Measurements from ENCODE around the gene SPRED2. TPM values are rescaled to one million over a fixed set of nuclear protein-coding genes. Genes with fewer than 3 reads are reported as not detected.

SPRED2 gene
- total RNA-seq, 2 donors from 2014 or later = 3.1 to 4.3 TPM

GRCh38 chr2:65402323-65402722 lies 30.1 kb downstream of the SPRED2 start:
- ATAC-seq (replicated peaks in 1 of 2) (no peak), DNase-seq (no peak)
- Mint-ChIP-seq H3K4me1 (ENCODE audit: low read depth) (peaks cover 32% of the 10 kb centered on the region), H3K9me3 (peaks cover 0 to 1% of the 10 kb centered on the region in 2 donors), H3K27me3 (ENCODE audit: low read depth) (peaks cover 12% of the 10 kb centered on the region), H3K36me3 (ENCODE audit: insufficient read depth in 2 of 2) (peaks cover 2 to 3% of the 10 kb centered on the region in 2 donors), H3K27ac (no peak overlapping the region), H3K4me3 (no peak overlapping the region)

- peak; percentile 49 to 62 for DNase-seq
Measured at GRCh38 chr2:65397122-65397521, 35.3 kb downstream of the SPRED2 start.

GRCh38 chr2:65396348-65397026 lies 35.9 kb downstream of the SPRED2 start:
- ATAC-seq (replicated peaks in 1 of 2) = peak in 1 of 2 donors; percentile 22
- Mint-ChIP-seq H3K27ac (no peak overlapping the region), H3K36me3 (ENCODE audit: insufficient read depth in 2 of 2) (peaks cover 2 to 3% of the 10 kb centered on the region in 2 donors), H3K27me3 (ENCODE audit: low read depth) (peaks cover 21% of the 10 kb centered on the region), H3K4me1 (ENCODE audit: low read depth) (peaks cover 29% of the 10 kb centered on the region), H3K9me3 (peaks cover 0 to 1% of the 10 kb centered on the region in 2 donors), H3K4me3 (no peak overlapping the region)
- no peak for DNase-seq

More at GRCh38 chr2:65397122-65397521, 35.3 kb downstream of the SPRED2 start:
- H3K27ac Mint-ChIP-seq = no peak overlapping the region
- peaks cover 0 to 1% of the 10 kb centered on the region in 2 donors for H3K9me3 Mint-ChIP-seq
- ATAC-seq (replicated peaks in 1 of 2) = peak; percentile 92 to 97
- H3K4me1 Mint-ChIP-seq (ENCODE audit: low read depth) = peaks cover 29% of the 10 kb centered on the region
- peaks cover 21% of the 10 kb centered on the region for H3K27me3 Mint-ChIP-seq (ENCODE audit: low read depth)
- no peak overlapping the region for H3K4me3 Mint-ChIP-seq
- peaks cover 2 to 3% of the 10 kb centered on the region in 2 donors for H3K36me3 Mint-ChIP-seq (ENCODE audit: insufficient read depth in 2 of 2)

- Mint-ChIP-seq H3K27ac (no peak overlapping the region), H3K4me3 (no peak overlapping the region), H3K4me1 (ENCODE audit: low read depth) (peaks cover 24% of the 10 kb centered on the region), H3K9me3 (peaks cover 0 to 1% of the 10 kb centered on the region in 2 donors), H3K27me3 (ENCODE audit: low read depth) (peaks cover 21% of the 10 kb centered on the region), H3K36me3 (ENCODE audit: insufficient read depth in 2 of 2) (peaks cover 2 to 3% of the 10 kb centered on the region in 2 donors)
- DNase-seq (no peak), ATAC-seq (replicated peaks in 1 of 2) (no peak)
Measured at GRCh38 chr2:65395621-65396347, 36.6 kb downstream of the SPRED2 start.

GRCh38 chr2:65393743-65394422 lies 38.5 kb downstream of the SPRED2 start:
- H3K4me1 Mint-ChIP-seq (ENCODE audit: low read depth) = peaks cover 38% of the 10 kb centered on the region

GRCh38 chr2:65393046-65393445 lies 39.4 kb downstream of the SPRED2 start:
- ATAC-seq (replicated peaks in 1 of 2) (no peak), DNase-seq (no peak)
- Mint-ChIP-seq H3K4me1 (ENCODE audit: low read depth) (peaks cover 39% of the 10 kb centered on the region), H3K4me3 (no peak overlapping the region), H3K9me3 (no peaks in the 10 kb centered on the region), H3K27me3 (ENCODE audit: low read depth) (peaks cover 28% of the 10 kb centered on the region), H3K27ac (no peak overlapping the region), H3K36me3 (ENCODE audit: insufficient read depth in 2 of 2) (no peaks in the 10 kb centered on the region)

More at GRCh38 chr2:65393743-65394422, 38.5 kb downstream of the SPRED2 start:
- DNase-seq (no peak), ATAC-seq (replicated peaks in 1 of 2) (no peak)
- peaks cover 0 to 1% of the 10 kb centered on the region in 2 donors for H3K9me3 Mint-ChIP-seq
- H3K27me3 Mint-ChIP-seq (ENCODE audit: low read depth) = peaks cover 32% of the 10 kb centered on the region
- H3K27ac Mint-ChIP-seq = no peak overlapping the region
- peaks cover 2 to 3% of the 10 kb centered on the region in 2 donors for H3K36me3 Mint-ChIP-seq (ENCODE audit: insufficient read depth in 2 of 2)
- no peak overlapping the region for H3K4me3 Mint-ChIP-seq

GRCh38 chr2:65392609-65393008 lies 39.8 kb downstream of the SPRED2 start:
- H3K27me3 Mint-ChIP-seq (ENCODE audit: low read depth) = peaks cover 26% of the 10 kb centered on the region
- H3K9me3 Mint-ChIP-seq = no peaks in the 10 kb centered on the region
- peaks cover 36% of the 10 kb centered on the region for H3K4me1 Mint-ChIP-seq (ENCODE audit: low read depth)
- no peak overlapping the region for H3K27ac Mint-ChIP-seq
- no peak overlapping the region for H3K4me3 Mint-ChIP-seq
- no peak for ATAC-seq (replicated peaks in 1 of 2)
- H3K36me3 Mint-ChIP-seq (ENCODE audit: insufficient read depth in 2 of 2) = no peaks in the 10 kb centered on the region
- no peak for DNase-seq

GRCh38 chr2:65390134-65390533 lies 42.3 kb downstream of the SPRED2 start:
- H3K27ac Mint-ChIP-seq = no peak overlapping the region
- peak overlapping the region in 1 of 2 donors; percentile 35 for H3K4me3 Mint-ChIP-seq
- no peaks in the 10 kb centered on the region for H3K9me3 Mint-ChIP-seq
- ATAC-seq (replicated peaks in 1 of 2) (peak; percentile 55 to 71), DNase-seq (peak; percentile 25 to 43)
- H3K36me3 Mint-ChIP-seq (ENCODE audit: insufficient read depth in 2 of 2) = no peaks in the 10 kb centered on the region
- H3K27me3 Mint-ChIP-seq (ENCODE audit: low read depth) = peaks cover 21% of the 10 kb centered on the region
- H3K4me1 Mint-ChIP-seq (ENCODE audit: low read depth) = peaks cover 18% of the 10 kb centered on the region

GRCh38 chr2:65389476-65389875 lies 42.9 kb downstream of the SPRED2 start:
- Mint-ChIP-seq H3K27me3 (ENCODE audit: low read depth) (peaks cover 24% of the 10 kb centered on the region), H3K9me3 (no peaks in the 10 kb centered on the region), H3K4me3 (no peak overlapping the region), H3K27ac (no peak overlapping the region), H3K4me1 (ENCODE audit: low read depth) (peaks cover 18% of the 10 kb centered on the region), H3K36me3 (ENCODE audit: insufficient read depth in 2 of 2) (no peaks in the 10 kb centered on the region)
- DNase-seq = no peak
- no peak for ATAC-seq (replicated peaks in 1 of 2)

- peaks cover 18% of the 10 kb centered on the region for H3K4me1 Mint-ChIP-seq (ENCODE audit: low read depth)
- peaks cover 27% of the 10 kb centered on the region for H3K27me3 Mint-ChIP-seq (ENCODE audit: low read depth)
- ATAC-seq (replicated peaks in 1 of 2) (no peak), DNase-seq (no peak)
- no peak overlapping the region for H3K27ac Mint-ChIP-seq
- no peaks in the 10 kb centered on the region for H3K36me3 Mint-ChIP-seq (ENCODE audit: insufficient read depth in 2 of 2)
- H3K9me3 Mint-ChIP-seq = no peaks in the 10 kb centered on the region
- no peak overlapping the region for H3K4me3 Mint-ChIP-seq
Measured at GRCh38 chr2:65388596-65389390, 43.6 kb downstream of the SPRED2 start.

GRCh38 chr2:65388051-65388531 lies 44.3 kb downstream of the SPRED2 start:
- Mint-ChIP-seq H3K36me3 (ENCODE audit: insufficient read depth in 2 of 2) (no peaks in the 10 kb centered on the region), H3K4me1 (ENCODE audit: low read depth) (peaks cover 23% of the 10 kb centered on the region), H3K27me3 (ENCODE audit: low read depth) (peaks cover 27% of the 10 kb centered on the region), H3K27ac (no peak overlapping the region), H3K9me3 (no peaks in the 10 kb centered on the region), H3K4me3 (no peak overlapping the region)
- no peak for ATAC-seq (replicated peaks in 1 of 2)
- DNase-seq = no peak

GRCh38 chr2:65386989-65387388 lies 45.4 kb downstream of the SPRED2 start:
- DNase-seq (no peak), ATAC-seq (replicated peaks in 1 of 2) (no peak)
- Mint-ChIP-seq H3K27ac (no peak overlapping the region), H3K4me3 (no peak overlapping the region), H3K27me3 (ENCODE audit: low read depth) (peaks cover 27% of the 10 kb centered on the region), H3K4me1 (ENCODE audit: low read depth) (peaks cover 34% of the 10 kb centered on the region), H3K36me3 (ENCODE audit: insufficient read depth in 2 of 2) (no peaks in the 10 kb centered on the region), H3K9me3 (no peaks in the 10 kb centered on the region)
